Measurements from ENCODE around the gene DVL1.

Gene DVL1

DNA sequence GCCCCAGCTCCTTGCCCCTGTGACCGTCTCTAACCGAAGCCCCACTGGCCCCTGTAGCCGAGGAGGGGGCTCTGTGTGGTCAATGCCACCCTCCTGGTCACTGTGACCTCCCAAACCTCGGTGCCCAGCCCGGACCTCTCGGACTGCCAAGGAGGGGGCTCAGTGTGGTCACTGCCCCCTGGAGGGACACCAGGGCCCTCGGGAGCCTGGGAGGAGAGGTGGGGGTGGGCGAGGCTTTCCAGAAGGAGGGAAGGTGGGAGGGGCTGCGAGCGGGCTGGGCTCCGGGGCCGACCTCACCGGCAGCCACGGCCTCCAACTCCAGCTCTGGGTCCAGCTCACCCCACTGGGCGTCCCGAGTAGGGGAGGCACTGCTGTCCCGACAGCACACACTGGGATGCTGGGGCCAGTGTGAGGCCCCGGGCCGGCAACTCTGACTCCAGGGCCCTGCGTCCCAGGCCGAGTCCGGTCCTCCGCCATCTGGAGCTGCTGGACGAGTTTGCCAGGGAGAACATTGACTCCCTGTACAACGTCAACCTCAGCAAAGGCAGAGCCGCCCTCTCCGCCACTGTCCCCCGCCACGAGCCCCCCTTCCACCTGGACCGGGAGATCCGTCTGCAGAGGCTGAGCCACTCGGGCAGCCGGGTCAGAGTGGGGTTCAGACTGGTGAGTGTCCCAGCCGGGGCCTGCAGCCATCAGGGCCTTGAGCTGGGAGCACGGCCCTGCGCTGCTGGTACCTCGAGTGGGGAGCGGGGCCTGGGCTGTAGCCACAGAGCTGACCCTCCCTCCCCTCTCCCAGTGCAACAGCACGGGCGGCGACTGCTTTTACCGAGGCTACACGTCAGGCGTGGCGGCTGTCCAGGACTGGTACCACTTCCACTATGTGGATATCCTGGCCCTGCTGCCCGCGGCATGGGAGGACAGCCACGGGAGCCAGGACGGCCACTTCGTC lies 62.6 kb downstream of the DVL1 start:
- Histone ChIP-seq H3K9me3 (no peaks in the 10 kb centered on the region), H3K27me3 (no peaks in the 10 kb centered on the region), H3K4me1 (peaks cover 27% of the 10 kb centered on the region), H3K4me3 (no peak overlapping the region), H3K9ac (no peak overlapping the region), H3K4me2 (no peak overlapping the region), H3K27ac (no peak overlapping the region), H4K20me1 (peaks cover 7% of the 10 kb centered on the region; the same call in 1 of the 2 replicates), H3K36me3 (no peaks in the 10 kb centered on the region)
- no peak for TF ChIP-seq Cebpa-rat (IDR thresholded peaks at IDR 0.05)

DNA sequence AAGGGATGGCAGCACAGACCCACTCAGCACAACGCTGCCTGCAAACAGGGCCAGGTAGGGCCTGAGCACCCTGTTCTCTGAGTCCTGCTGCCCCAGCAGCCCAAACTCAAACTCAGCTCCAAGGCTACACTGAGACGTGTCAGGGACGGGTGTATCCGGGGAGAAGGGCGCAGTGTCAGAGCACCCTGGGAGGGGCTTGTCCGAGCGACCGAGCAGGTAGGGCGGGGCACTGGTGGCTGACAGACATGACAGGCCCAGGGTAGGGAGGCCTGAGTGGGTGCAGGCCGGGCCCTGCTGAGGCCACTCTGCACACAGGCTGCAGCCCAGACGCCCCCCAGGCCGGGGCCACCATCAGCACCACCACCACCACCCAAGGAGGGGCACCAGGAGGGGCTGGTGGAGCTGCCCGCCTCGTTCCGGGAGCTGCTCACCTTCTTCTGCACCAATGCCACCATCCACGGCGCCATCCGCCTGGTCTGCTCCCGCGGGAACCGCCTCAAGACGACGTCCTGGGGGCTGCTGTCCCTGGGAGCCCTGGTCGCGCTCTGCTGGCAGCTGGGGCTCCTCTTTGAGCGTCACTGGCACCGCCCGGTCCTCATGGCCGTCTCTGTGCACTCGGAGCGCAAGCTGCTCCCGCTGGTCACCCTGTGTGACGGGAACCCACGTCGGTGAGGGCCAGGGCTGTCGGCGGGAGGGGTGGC lies 63.5 kb downstream of the DVL1 start:
- Histone ChIP-seq H3K4me2 (0 out of 2 replicates have a peak overlapping the region, but pooled peaks have one; percentile 17), H4K20me1 (no peaks in the 10 kb centered on the region), H3K27me3 (no peaks in the 10 kb centered on the region), H3K9me3 (no peaks in the 10 kb centered on the region), H3K4me3 (no peak overlapping the region), H3K4me1 (peaks cover 19% of the 10 kb centered on the region), H3K9ac (no peak overlapping the region), H3K36me3 (no peaks in the 10 kb centered on the region), H3K27ac (no peak overlapping the region)
- TF ChIP-seq Cebpa-rat (IDR thresholded peaks at IDR 0.05): no peak

Data from BLaER1 (cell line).